Measurements from ENCODE around the gene TMEM132C.
"Not testable (repeated sequence)": the region's sequence is repeated elsewhere in the genome, so short reads cannot be mapped to it uniquely, and the experiment has no call there.

Gene TMEM132C

GRCh38 chr12:128571906-128572810 lies 305.2 kb downstream of the TMEM132C start:
- DNase-seq = no peak

- DNase-seq = peak; percentile 31
These were observed 306.9 kb downstream of the TMEM132C start for GRCh38 chr12:128573907-128574306.

- no peak for DNase-seq
These were observed 311.1 kb downstream of the TMEM132C start for GRCh38 chr12:128578045-128578444.

- DNase-seq = no peak
These were observed 314.4 kb downstream of the TMEM132C start for GRCh38 chr12:128581321-128581761.

- DNase-seq = no peak
These were observed 316.5 kb downstream of the TMEM132C start for GRCh38 chr12:128583453-128583852.

GRCh38 chr12:128586451-128587029 lies 319.6 kb downstream of the TMEM132C start:
- no peak for DNase-seq

- DNase-seq = no peak
These were observed 320.9 kb downstream of the TMEM132C start for GRCh38 chr12:128587918-128588317.

- DNase-seq = no peak
These were observed 325.3 kb downstream of the TMEM132C start for GRCh38 chr12:128592220-128592744.

GRCh38 chr12:128594521-128594920 lies 327.6 kb downstream of the TMEM132C start:
- DNase-seq = no peak

- no peak for DNase-seq
These were observed 328.6 kb downstream of the TMEM132C start for GRCh38 chr12:128595609-128596008.

GRCh38 chr12:128600886-128601285 lies 333.9 kb downstream of the TMEM132C start:
- DNase-seq = no peak

- DNase-seq = no peak
These were observed 336.7 kb downstream of the TMEM132C start for GRCh38 chr12:128603573-128604115.

- DNase-seq = not testable (repeated sequence)
These were observed 337.2 kb downstream of the TMEM132C start for GRCh38 chr12:128604219-128604618.

GRCh38 chr12:128606051-128606450 lies 339.1 kb downstream of the TMEM132C start:
- no peak for DNase-seq

GRCh38 chr12:128606538-128606937 lies 339.6 kb downstream of the TMEM132C start:
- no peak for DNase-seq

GRCh38 chr12:128606970-128607369 lies 340.0 kb downstream of the TMEM132C start:
- DNase-seq = no peak

GRCh38 chr12:128607641-128608040 lies 340.7 kb downstream of the TMEM132C start:
- no peak for DNase-seq

GRCh38 chr12:128609861-128610260 lies 342.9 kb downstream of the TMEM132C start:
- DNase-seq = no peak

GRCh38 chr12:128611736-128612135 lies 344.8 kb downstream of the TMEM132C start:
- DNase-seq = no peak

GRCh38 chr12:128612150-128612850 lies 345.3 kb downstream of the TMEM132C start:
- no peak for DNase-seq

GRCh38 chr12:128613837-128614590 lies 347.0 kb downstream of the TMEM132C start:
- DNase-seq = no peak

GRCh38 chr12:128617304-128617833 lies 350.4 kb downstream of the TMEM132C start:
- no peak for DNase-seq

All from NCI-H1092 (cell line).